HG03108 (cell line): ENCODE measurements around the gene YJEFN3.

Experiments
- ATAC-seq: cut with Tn5 transposase; IDR thresholded peaks from one replicate; pipeline ENCODE4 v1.9.1; 2021; ENCODE audit warnings: moderate library complexity; ENCODE audit not compliant: unreplicated experiment

The YJEFN3 gene

DNA sequence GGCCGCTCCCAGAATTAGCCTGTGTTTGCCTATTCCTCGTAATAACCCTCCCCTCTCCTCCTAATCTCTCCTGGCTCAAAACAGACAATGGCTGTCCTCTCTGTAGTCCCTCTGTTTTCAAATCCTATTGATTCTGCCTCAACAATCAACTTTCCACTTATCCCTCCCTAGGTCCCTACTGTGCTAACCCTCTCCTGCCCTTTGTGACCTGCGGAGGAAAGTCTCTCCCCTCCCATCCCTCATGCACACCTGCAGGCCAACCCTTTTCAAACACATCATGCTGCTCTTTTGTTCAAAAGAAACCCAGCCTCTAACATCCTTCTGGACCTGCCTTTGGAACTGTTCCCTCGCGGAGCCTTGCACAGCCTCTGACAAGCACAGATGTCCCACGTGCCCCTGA, 46.7 kb downstream of the YJEFN3 start:
- no peak for ATAC-seq

DNA sequence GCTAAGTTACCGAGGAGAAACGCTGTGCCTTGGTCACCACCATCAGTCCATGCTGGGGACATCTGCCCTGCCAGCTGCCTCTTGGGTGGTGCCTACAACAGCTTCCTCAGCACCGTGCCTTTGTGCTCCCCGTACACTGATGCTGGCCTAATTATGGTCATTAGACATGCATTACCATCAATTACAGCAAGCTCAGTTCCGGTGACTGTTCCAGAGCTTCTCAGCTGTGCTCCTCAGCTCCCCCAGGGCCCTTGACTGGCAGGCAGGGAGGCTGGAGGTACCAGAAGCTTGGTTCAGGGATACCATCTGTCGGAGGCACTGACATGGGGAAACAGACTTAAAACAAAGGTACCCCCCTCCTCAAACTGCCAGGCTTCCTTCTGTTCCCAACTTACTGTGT, 49.5 kb downstream of the YJEFN3 start:
- ATAC-seq, result no peak

DNA sequence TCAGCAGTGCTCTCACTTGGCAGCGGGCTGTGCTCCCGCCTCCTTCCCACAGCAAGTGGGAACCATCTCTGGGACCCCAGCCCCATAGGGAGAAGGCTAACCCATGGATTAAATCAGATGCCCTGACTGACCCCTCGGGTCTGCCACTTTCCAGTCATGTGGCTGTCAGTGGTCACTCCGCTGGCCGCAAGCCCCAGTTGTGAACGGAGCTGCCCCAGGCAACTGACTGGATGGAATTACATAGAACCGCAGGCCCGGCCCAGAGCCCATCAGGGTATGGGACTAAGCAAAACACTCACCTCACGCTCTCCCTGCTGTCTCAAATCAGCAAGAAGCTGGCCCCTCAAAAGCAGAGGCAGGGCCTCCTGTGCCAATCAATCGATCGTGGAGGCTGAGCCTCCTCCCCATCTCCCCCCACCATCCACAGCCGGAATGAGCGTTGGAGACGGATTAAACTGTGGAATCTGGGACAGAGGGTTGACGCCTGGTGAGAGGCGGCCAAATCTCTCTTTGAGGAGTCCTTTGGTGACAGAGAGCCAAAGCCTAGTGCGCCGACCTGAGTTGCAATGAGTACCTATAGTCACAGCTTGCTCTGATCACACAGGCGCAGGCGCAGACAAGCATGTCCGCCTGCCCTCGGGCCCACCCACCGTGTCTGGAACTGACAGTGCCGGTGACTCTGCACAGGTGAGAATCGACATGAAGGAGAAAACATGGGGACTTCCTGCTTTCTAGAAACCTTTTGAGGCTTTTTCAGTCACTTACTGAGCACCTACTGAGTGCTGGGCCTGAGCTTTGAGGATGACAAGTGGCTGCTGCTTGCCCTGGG, 51.0 kb downstream of the YJEFN3 start:
- no peak for ATAC-seq

DNA sequence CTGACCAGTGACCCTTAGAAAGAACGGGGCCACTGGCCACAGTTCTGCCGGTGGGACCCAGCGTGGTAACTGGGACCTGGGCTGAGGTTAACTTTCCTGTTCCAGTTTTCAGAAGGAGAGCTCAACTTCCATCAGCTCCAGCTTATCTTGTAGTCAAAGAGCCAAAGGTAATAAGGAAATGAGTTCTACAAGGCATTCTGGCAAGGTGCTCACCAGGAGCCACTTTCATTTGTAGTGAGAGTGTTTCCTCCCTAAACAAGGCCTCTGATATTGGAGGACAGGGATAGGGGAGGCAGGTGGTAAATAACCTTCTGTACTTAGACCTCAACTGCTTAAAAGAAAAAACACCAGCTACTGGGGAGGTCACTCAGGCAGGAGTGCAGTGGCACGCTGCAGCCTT, 51.7 kb downstream of the YJEFN3 start:
- no peak for ATAC-seq

DNA sequence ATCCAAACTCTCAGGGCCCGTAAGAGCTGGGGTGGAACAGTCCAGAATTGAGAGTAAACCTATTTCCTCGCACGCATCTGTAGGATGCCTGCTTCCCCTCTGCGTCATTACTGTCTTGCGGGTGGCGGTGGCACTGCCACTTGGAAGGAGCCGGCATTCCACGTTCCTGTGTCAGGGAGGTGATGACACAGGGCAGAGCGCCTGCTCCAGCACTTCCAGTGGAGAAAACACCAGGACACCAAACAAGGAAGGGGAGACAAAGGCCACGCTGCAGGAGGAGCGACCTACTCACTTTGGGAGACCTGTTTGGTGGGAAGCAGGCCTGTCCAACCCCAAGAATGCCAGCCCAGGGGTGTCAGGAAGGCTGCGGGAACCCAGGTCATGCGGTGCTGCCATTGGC, 52.7 kb downstream of the YJEFN3 start:
- ATAC-seq, result no peak

DNA sequence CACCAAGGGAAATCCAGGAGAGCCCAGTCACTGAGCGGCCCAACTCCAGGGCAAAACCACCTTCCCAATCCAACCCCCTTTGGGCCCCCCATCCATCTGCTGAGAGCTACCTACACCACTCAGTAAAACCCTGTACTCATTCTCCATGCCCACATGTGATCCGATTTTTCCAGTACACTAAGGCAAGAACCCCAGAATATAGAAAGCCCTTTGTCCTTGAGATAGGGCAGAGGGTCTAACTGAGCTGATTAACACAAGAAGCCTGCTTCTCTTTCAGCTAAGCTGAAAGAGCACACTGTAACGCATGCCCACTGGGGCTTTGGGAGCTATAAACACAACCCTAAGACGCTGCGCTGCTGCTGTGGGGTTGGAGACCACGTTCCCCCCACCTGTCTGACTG, 53.8 kb downstream of the YJEFN3 start:
- no peak for ATAC-seq

DNA sequence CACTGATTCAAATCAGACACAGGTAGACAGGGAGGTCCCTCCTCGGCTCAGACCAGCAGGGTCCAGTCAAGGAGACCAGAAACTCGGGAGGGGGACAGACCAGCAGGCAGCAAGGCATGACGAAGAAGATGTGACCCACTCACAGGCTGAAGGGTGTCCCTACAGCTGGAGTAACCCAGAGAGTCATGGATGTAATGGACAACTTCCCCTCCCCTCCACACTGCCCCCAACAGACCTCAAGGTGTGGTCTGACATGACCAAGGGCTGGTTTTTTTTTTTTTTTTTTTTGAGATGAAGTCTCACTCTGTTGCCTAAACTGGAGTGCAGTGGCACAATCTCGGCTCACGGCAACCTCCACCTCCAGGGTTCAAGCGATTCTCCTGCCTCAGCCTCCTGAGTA, 55.6 kb downstream of the YJEFN3 start:
- no peak for ATAC-seq
